Dermis blood vessel endothelial cell (primary cell): ENCODE results near the gene NBL1. TPM values are rescaled to one million over a fixed set of nuclear protein-coding genes. Genes with fewer than 3 reads are reported as not detected.

Experiments
- DNase-seq: peaks from one replicate; pipeline ENCODE4 v3.0.0; 2010
- total RNA-seq: library from RNA; depleted of rRNA; stranded (reverse); fragments of >200 nt; gene quantifications from 2 replicates; pipeline ENCODE4 v1.2.3, GENCODE V29; 2014

Gene NBL1
- total RNA-seq, 1 donor from 2014 or later = 98.2 TPM

DNA sequence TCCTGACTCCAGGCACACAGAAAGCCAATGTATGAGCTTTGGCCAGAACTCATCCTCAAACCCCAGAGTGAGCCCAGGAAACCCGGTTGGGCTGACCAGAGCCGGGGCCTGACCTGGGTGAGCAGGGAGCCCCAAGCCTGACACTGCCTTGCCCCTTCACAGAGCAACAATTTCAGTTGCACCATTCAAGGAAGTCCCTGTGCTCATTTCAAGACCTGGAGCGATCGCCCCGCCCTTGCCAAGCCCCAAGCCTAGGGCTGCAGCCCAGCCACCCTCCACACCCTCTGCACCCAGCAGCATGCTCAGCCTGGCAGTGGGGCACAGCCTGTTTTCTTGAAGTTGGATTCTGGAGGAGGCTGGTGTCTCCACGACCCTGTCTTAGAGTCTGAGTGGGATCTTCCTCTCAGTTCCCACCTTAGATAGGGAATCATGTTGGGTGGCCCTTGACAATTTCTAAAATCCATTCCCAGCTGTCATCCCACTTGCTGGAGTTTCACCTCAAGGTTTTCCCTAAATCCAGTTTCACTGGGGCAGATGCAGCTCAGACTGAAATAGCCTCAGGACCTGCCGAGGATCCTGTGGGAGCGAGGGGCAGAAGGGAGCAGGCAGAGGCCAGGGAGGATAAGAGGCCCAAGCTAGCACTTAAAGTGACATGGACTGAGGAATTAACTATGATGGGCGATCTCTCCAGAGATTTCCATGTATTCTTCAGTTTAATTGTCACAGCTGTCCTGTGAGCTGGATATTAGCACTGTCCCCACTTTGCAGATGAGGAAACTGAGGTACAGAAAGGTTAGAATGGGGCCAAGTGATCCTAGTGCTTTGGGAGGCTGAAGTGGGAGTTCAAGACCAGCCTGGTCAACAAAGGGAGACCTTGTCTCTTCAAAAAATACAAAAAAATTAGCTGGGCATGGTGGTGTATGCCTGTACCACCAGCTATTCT is 2.5 kb downstream of the NBL1 start:
- no peak for DNase-seq

DNA sequence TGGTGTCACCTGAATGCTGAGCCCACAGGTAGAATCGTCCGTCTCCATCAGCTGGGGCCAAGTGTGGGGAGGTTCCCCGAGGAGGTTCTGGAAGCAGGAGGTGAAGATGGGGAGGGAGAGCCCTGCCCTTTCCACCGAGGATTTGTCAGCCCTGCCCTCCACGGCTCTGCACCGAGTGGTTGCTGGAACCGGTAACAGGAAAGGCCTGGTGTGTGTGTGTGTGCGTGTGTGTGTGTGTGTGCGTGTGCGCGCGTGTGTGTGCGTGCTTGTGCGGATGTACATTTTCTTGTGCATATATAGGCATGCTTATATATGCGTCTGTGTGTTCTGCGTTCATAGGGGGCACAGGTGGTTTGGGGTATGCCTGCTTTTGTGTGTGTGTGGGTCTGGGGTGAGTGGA is 3.5 kb downstream of the NBL1 start:
- DNase-seq = peak; percentile 58

DNA sequence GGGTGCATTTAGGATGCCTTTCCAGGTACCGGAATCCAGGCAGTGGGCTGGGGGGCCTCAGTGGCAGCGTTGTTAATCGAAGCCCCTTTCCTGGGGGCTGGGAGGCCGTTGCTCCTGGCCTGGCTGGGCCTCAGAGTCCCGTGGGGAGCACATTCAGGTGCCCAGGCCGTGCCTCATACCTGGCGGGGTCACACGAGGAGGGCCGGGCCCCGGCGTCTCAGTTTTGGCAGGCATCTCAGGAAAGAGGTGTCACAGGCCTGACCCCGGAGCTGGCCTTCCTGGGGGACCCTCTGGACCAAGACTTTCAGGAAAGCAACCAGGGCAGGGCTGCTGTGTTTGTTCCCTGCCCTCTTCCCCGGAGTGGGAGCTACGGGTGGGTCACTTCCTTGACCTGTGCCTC is 4.1 kb downstream of the NBL1 start:
- DNase-seq = no peak

- DNase-seq = peak; percentile 41
Measured at GRCh38 chr1:19648689-19649088, 4.6 kb downstream of the NBL1 start.

DNA sequence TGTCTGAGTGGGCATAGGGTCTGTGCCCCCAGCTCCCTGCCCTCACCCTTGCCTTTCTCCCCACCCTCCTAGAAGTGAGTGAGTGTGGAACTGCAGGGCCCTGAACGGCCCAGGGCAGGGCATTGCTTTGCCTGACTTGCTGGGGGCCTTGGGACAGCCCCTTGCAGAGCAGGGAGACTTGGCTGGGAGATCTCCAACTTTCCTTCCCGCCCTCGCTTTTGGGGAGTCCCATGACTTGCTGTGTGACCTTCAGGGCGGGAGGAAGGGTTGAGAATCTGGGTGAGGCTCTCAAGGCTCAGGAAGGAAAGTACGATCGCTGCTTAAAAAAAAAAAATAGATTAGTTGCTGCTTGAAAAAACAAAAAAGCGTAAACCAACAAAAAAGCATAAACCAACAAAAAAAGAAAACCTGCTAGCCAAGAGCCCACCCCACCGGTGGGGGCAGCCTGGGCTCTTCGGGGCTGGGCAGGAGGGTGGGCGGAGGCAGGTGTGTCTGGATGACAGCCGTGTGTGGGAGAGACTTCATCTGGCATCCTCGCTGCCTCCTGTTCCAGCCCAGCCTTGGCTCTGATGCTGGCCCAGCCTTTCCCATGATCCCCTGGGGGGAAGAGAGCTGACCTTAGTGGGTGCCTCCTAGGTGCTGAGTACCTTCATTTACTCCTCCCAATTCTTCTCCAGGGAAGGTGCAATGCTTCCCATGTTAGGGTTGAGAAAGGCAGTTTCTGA is 6.5 kb downstream of the NBL1 start:
- DNase-seq = no peak

DNA sequence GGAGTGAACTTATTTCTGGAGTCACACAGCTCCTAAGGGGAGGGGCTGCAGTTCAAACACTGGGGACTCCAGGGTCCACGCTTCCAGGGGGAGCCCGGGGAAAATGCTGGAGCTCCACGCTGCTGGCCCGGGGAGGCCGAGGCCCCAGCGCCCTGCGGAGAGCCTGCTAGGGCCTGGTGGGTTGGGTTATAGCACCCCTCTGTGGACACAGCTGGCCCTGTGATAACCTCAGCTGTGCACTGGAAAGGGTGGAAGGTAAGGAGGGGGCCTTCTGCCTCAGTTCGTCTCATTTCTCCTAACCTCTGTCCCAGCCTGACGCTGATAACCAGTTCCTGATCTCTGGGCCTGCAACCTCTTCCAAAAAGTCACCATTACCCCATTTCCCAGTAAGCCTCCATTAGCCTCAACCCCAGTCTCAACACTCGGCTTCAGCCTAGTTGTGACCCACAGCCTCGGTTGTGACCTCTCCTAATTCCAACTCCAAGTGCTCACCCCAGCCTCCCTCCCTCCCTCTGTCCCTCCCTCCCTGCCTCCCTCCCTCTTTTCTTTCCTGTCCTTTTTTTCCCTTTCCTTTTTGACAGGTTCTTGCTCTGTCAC is 7.1 kb downstream of the NBL1 start:
- DNase-seq = peak; percentile 83

DNA sequence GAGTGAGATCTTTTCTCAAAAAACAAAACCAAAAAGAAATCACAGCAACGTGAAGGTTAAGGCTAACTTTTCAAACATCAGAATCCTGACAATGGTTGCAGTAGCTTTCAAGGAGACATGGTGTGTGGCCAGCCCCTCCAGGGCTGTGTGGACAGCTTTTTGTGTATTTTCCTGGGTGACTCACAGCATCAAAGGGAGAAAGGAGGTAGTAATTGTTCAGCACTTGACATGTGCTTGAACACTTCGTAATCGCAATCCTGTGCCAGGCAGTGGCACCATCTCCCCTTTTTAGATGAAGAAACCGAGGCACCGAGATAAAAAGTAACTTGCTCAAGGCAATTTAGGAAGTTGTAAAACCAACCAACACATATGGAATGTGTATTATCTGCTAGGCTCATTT is 10.3 kb downstream of the NBL1 start:
- no peak for DNase-seq

DNA sequence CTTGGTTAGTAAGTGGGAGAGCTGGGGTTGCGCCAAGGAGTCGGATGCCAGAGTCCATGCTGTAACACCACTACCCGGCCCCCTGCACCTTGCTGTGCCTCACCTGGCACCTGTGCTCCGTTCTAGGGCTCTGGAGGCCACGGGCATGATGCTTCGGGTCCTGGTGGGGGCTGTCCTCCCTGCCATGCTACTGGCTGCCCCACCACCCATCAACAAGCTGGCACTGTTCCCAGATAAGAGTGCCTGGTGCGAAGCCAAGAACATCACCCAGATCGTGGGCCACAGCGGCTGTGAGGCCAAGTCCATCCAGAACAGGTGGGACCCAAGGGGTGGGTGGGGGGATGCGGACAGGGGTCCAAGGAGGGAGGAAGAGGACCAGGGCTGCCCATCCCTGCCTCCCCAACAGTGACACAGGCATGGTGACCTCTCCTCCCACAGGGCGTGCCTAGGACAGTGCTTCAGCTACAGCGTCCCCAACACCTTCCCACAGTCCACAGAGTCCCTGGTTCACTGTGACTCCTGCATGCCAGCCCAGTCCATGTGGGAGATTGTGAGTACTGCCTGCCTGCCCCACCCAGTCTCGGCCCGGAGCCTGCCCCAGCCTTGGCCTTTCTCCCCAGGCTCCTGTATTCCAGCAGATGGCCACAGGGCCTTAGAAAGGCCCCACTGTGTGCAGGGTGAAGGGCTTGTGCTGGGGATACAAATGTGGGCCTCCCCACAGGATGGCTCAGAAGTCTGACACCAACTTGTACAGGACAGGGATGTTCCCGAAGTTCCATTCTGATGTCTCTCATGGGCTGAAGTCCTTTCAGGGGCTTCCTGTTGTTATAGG is 11.0 kb downstream of the NBL1 start:
- no peak for DNase-seq

GRCh38 chr1:19655718-19656080 is 11.6 kb downstream of the NBL1 start:
- no peak for DNase-seq

DNA sequence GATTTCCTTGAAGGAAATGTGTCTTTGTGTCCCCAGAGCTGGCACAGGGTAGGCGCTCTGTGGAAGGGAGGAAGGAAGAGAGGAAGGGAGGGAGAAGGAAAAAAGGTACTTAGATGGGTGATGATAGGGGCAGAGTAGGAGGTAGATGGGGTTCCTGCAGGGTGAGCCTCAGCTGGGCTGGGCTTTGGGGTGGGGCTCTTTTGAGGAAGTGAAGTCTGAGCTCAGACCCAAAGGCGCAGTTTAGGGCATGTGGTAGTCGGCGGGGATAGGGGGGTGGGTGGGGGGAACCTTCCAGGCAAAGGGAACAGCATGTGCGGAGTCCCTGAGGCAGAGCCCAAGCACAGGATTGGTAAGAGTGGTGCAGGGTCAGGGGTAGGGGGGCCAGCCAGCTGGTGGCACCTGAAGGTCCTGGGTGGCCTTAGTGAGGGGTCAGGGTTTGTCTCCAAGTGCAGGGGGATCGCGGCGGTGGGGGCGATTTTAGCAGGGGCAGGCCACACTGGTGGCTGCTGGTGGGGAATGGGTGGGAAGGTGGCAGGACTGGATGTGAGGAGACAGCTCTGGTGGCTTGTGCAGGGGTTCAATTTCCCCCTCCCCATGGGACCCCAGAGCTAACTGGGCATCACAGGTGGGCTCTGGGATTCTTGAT is 12.1 kb downstream of the NBL1 start:
- DNase-seq = no peak

DNA sequence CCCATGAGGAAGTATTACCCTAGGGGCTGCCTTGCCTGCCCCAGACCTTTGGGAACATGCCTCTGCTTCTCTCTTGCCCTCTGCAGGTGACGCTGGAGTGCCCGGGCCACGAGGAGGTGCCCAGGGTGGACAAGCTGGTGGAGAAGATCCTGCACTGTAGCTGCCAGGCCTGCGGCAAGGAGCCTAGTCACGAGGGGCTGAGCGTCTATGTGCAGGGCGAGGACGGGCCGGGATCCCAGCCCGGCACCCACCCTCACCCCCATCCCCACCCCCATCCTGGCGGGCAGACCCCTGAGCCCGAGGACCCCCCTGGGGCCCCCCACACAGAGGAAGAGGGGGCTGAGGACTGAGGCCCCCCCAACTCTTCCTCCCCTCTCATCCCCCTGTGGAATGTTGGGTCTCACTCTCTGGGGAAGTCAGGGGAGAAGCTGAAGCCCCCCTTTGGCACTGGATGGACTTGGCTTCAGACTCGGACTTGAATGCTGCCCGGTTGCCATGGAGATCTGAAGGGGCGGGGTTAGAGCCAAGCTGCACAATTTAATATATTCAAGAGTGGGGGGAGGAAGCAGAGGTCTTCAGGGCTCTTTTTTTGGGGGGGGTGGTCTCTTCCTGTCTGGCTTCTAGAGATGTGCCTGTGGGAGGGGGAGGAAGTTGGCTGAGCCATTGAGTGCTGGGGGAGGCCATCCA is 12.8 kb downstream of the NBL1 start:
- DNase-seq = no peak

DNA sequence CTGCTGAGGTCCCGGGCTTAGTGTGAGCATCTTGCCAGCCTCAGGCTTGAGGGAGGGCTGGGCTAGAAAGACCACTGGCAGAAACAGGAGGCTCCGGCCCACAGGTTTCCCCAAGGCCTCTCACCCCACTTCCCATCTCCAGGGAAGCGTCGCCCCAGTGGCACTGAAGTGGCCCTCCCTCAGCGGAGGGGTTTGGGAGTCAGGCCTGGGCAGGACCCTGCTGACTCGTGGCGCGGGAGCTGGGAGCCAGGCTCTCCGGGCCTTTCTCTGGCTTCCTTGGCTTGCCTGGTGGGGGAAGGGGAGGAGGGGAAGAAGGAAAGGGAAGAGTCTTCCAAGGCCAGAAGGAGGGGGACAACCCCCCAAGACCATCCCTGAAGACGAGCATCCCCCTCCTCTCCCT is 13.4 kb downstream of the NBL1 start:
- DNase-seq = no peak

DNA sequence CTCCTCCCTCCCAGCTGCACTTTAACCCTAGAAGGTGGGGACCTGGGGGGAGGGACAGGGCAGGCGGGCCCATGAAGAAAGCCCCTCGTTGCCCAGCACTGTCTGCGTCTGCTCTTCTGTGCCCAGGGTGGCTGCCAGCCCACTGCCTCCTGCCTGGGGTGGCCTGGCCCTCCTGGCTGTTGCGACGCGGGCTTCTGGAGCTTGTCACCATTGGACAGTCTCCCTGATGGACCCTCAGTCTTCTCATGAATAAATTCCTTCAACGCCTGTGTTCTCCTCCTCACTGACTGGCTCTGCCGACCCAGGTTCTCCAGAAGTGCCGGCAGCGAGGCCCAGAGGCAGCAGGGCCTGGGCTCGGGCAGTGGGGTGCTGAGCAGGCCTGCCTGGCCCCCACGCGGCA is 14.1 kb downstream of the NBL1 start:
- DNase-seq = no peak

GRCh38 chr1:19661721-19662228 is 17.7 kb downstream of the NBL1 start:
- peak; percentile 67 for DNase-seq

DNA sequence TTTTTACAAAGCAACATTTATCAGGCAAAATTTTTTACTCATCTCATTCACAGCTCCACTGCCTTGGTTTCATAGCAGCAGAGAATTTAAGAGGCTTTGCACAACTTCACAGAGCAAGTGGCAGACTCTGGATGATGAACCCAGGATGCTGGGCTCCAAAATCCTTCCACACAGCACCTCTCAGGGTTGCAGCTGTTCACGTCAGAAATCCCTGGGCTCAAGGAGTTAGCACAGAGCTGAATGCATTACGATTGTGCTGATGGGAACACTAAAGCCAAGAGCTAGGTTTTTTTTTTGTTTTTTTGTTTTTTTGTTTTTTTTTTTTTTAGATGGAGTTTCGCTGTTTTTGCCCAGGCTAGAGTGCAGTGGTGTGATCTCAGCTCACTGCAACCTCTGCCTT is 18.2 kb downstream of the NBL1 start:
- DNase-seq = no peak

GRCh38 chr1:19664453-19665185 is 20.5 kb downstream of the NBL1 start, which contains the start of gene HTR6:
TSS of gene HTR6 (plus strand) at chr1:19664875. CDS start at chr1:19665754, 879 bp downstream.
- DNase-seq = no peak

DNA sequence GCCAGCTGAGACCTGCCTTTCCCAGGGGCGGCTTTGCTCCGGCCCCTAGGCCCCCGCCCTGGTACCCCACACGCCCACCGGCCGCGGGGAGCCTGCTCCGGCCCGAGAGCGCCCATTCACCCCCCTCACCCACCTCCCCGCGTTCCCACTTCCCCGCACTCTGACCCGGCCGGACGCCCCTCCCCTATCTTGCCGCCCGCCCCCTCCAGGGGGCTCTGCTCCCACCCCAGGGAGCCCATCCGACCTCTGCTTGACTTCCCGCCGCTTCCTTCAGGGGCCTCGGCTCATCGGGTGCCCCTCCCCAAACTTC is 21.0 kb downstream of the NBL1 start:
- DNase-seq = no peak

DNA sequence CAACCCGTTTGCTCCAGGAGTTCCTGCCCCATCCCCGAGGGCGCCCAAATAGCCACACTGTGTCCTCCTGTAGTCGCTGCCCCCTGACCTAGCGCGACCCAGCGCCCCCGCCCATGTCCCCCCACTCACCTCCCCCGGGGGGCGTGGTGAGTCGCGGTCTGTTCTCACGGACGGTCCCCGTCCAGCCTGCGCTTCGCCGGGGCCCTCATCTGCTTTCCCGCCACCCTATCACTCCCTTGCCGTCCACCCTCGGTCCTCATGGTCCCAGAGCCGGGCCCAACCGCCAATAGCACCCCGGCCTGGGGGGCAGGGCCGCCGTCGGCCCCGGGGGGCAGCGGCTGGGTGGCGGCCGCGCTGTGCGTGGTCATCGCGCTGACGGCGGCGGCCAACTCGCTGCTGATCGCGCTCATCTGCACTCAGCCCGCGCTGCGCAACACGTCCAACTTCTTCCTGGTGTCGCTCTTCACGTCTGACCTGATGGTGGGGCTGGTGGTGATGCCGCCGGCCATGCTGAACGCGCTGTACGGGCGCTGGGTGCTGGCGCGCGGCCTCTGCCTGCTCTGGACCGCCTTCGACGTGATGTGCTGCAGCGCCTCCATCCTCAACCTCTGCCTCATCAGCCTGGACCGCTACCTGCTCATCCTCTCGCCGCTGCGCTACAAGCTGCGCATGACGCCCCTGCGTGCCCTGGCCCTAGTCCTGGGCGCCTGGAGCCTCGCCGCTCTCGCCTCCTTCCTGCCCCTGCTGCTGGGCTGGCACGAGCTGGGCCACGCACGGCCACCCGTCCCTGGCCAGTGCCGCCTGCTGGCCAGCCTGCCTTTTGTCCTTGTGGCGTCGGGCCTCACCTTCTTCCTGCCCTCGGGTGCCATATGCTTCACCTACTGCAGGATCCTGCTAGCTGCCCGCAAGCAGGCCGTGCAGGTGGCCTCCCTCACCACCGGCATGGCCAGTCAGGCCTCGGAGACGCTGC is 21.7 kb downstream of the NBL1 start:
- DNase-seq = peak; percentile 17

DNA sequence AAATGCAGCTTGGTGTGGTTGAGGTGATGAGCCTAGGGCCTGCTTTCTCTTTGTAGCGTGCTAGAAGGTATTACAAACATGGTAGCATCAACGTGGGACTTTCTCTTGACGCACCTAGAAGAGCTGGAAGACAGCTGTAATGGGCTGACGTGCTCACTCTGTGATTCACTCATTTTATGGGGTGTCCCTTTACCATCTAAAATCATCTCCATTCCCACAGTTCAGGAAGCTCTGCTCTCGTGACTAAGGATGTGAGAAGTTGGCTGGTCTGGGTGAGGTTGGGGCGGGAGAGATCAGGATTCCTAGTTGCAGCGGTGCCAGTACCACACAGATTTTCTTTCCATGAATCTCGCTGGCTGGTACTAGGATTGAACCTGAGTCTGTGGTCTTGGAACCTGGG is 24.8 kb downstream of the NBL1 start:
- no peak for DNase-seq
